Measurements from ENCODE around the gene AUTS2. TPM values are rescaled to one million over a fixed set of nuclear protein-coding genes. Genes with fewer than 3 reads are reported as not detected.

Gene AUTS2
- total RNA-seq, 1 experiment from 2014 or later = 256 TPM

DNA sequence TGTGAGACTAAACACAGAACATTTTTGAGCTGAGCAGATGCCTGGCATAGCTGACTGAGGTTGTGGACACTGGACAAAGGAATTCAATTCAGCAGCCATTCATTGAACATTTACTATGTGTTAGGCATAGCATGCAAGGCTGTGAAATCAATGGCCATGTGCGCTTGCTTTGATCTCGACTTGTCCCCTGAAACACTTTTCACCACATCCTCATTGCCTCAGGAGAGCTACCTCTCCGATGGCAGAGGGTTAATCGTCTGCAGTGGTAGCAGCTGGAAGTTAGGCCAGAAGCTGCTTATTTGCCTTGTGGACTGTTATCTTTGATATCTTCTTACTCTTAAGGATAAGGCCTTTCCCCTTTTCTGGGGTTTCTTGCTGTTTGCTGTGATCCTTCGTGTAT, 297.8 kb downstream of the AUTS2 start:
- H3K9ac ChIP-seq (ENCODE audit: extremely low read depth, insufficient read length, low read length) = no peak overlapping the region
- no peak overlapping the region for H3K18ac ChIP-seq (ENCODE audit: insufficient read length, low read depth, low read length)
- H3K4me1 ChIP-seq (ENCODE audit: insufficient read depth, low read length) = peaks cover 6% of the 10 kb centered on the region; the same call in 1 of the 2 replicates
- H3K23ac ChIP-seq (ENCODE audit: insufficient read length, low read depth, low read length) = no peak overlapping the region
- H2BK12ac ChIP-seq (ENCODE audit: insufficient read length, low read depth, low read length) = no peak overlapping the region
- no peak overlapping the region for H4K8ac ChIP-seq (replicated peaks; ENCODE audit: insufficient read length, low read depth, low read length)
- no peak overlapping the region for H3K56ac ChIP-seq (ENCODE audit: insufficient read length, low read depth, low read length)
- no peaks in the 10 kb centered on the region for H3K9me3 ChIP-seq (ENCODE audit: control insufficient read depth, low read depth, low read length)
- H3K4me3 Mint-ChIP-seq = no peak overlapping the region
- H3K4ac ChIP-seq (ENCODE audit: low read depth, low read length) = no peak overlapping the region
- no peak overlapping the region for H3K14ac ChIP-seq (ENCODE audit: insufficient read depth, low read length)
- H4K20me1 ChIP-seq (ENCODE audit: control insufficient read depth, insufficient read depth, insufficient read length) = no peaks in the 10 kb centered on the region
- TF ChIP-seq, protein P1, sequence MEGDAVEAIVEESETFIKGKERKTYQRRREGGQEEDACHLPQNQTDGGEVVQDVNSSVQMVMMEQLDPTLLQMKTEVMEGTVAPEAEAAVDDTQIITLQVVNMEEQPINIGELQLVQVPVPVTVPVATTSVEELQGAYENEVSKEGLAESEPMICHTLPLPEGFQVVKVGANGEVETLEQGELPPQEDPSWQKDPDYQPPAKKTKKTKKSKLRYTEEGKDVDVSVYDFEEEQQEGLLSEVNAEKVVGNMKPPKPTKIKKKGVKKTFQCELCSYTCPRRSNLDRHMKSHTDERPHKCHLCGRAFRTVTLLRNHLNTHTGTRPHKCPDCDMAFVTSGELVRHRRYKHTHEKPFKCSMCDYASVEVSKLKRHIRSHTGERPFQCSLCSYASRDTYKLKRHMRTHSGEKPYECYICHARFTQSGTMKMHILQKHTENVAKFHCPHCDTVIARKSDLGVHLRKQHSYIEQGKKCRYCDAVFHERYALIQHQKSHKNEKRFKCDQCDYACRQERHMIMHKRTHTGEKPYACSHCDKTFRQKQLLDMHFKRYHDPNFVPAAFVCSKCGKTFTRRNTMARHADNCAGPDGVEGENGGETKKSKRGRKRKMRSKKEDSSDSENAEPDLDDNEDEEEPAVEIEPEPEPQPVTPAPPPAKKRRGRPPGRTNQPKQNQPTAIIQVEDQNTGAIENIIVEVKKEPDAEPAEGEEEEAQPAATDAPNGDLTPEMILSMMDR (conservative IDR thresholded peaks at IDR 0.05) = no peak
- no peak overlapping the region for H2AFZ ChIP-seq (ENCODE audit: low read length)
- H3K27ac ChIP-seq (ENCODE audit: insufficient read length, low read depth, low read length) = no peak overlapping the region
- no peak overlapping the region for H2BK20ac ChIP-seq (ENCODE audit: low read depth, low read length, poor library complexity, severe bottlenecking)
- H3K27me3 ChIP-seq (ENCODE audit: insufficient read depth, low read length) = 0 out of 2 replicates have a peak, but pooled peaks cover 4% of the 10 kb centered on the region
- H2BK120ac ChIP-seq (ENCODE audit: low read depth, low read length, poor library complexity, severe bottlenecking) = no peak overlapping the region
- no CpG with 5 or more reads among the region's 5 CpGs for WGBS (ENCODE audit: extremely low coverage, insufficient read length, low lambda C conversion rate)
- no peak overlapping the region for H4K91ac ChIP-seq (ENCODE audit: insufficient read length, low read depth, low read length)
- no peak overlapping the region for H2BK15ac ChIP-seq (ENCODE audit: low read depth, low read length)
- H3K4me2 ChIP-seq (ENCODE audit: insufficient read depth, insufficient read length, low read length) = no peak overlapping the region
- no peaks in the 10 kb centered on the region for H3K79me1 ChIP-seq (ENCODE audit: insufficient read depth, low read depth, low read length, poor library complexity, severe bottlenecking)
- no peak overlapping the region for H3T11ph ChIP-seq (ENCODE audit: low read length)
- no peaks in the 10 kb centered on the region; a peak in 1 of 5 replicates for H3K9me3 Mint-ChIP-seq
- peaks cover 2% of the 10 kb centered on the region; the same call in 1 of the 2 replicates for H3K27me3 Mint-ChIP-seq (ENCODE audit: low read depth)
- H4K5ac ChIP-seq (ENCODE audit: insufficient read length, low read depth, low read length) = no peak overlapping the region
- H3K27ac Mint-ChIP-seq = no peak overlapping the region
- H3K4me1 Mint-ChIP-seq = peaks cover 15% of the 10 kb centered on the region in 2 experiments
- no peak overlapping the region for H2BK5ac ChIP-seq (ENCODE audit: insufficient read length, low read length)
- DNase-seq = no peak
- no peaks in the 10 kb centered on the region for H3K79me2 ChIP-seq (ENCODE audit: insufficient read depth, low read length)
- no peaks in the 10 kb centered on the region for H3K23me2 ChIP-seq (ENCODE audit: insufficient read length, low read depth, low read length, poor library complexity, severe bottlenecking)
- no peak overlapping the region for H2AK5ac ChIP-seq (ENCODE audit: insufficient read length, low read length)
- H3K36me3 Mint-ChIP-seq (ENCODE audit: insufficient read depth in 1 of 3, low read depth in 3 of 3) = no peaks in the 10 kb centered on the region

Data from H9 (cell line).